HG03066 (cell line): ENCODE results near the gene TOPORS.
A peak's percentile ranks its signal among the peaks of the same experiment; 100 is the strongest.
"Not testable (repeated sequence)": the region's sequence is repeated elsewhere in the genome, so short reads cannot be mapped to it uniquely, and the experiment has no call there.

Source experiments
- ATAC-seq: cut with Tn5 transposase; IDR thresholded peaks from one replicate; pipeline ENCODE4 v1.9.1; 2021; ENCODE audit warnings: low read depth; ENCODE audit not compliant: unreplicated experiment

The TOPORS gene

DNA sequence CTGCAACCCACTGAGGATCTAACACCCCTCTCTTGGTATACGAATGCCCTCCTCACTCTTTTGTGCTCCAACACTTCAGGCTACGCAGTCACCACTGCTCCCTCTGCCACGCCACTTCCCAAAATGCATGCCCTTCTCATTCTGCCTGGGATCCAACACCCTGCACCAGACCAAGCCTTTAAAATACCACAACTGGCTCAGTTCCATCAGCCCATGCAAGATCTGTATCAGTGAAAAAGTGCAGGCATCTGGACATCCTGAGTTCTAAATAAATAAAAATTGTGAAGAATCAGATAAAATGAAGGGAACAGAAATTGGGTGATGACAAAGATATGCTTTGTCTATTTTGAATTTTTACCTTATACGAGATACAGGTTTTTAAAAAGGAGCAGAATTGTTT lies 17.9 kb upstream of the TOPORS start:
- no peak for ATAC-seq

DNA sequence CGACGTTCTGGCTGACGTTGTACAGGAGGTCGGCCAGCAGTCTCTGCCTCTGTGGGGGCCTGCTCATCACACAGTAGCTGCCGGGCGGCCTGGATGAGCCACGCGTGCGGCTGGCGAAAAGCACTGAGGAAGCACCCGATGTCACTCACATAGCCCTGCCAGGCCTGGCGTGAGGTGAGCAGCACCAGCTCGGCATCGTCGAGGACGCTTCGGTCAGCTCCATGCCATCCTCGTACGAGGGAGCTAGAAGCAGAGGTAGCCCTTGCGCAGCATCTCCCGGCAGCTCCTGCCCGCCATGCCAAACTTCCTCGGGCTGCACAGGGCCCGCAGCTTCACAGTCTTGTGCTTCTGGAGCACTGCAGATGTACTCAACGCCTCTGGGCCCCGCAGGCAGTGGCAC lies 14.4 kb upstream of the TOPORS start:
- no peak for ATAC-seq

- no peak for ATAC-seq
Observed at GRCh38 chr9:32565967-32566366, 13.6 kb upstream of the TOPORS start.

DNA sequence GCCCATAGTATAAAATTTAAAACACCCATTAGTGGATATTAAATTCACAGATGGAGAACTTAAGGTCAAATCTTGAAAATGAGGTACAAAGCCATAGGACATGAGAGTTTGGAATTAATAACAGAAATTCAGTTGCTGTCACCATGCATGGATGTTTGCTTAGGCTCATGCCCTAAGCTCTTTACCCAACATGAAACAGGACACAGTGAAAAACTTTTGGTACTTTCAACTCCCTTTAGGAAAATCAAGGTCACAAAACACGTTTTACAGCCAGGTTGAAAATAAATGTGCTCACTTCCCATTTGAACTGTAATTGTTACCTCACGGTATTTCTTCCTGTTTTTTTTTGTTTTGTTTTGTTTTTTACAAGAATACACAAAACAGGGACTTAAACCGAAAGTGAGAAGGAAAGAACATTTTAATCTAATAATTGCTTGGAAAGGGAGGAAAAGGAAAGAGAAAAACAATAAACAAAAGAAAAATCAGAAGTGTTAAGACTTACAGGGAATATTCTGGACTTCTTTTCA lies 6.1 kb upstream of the TOPORS start:
- no peak for ATAC-seq

- no peak for ATAC-seq
Observed at GRCh38 chr9:32554591-32554990, 2.2 kb upstream of the TOPORS start.

- ATAC-seq, result no peak
Observed at GRCh38 chr9:32554107-32554506, 1.7 kb upstream of the TOPORS start.

GRCh38 chr9:32551276-32552051 lies 922 bp downstream of the TOPORS start:
- peak; percentile 10 for ATAC-seq

GRCh38 chr9:32550562-32551275 lies 1.7 kb downstream of the TOPORS start:
- ATAC-seq, result peak; percentile 57

DNA sequence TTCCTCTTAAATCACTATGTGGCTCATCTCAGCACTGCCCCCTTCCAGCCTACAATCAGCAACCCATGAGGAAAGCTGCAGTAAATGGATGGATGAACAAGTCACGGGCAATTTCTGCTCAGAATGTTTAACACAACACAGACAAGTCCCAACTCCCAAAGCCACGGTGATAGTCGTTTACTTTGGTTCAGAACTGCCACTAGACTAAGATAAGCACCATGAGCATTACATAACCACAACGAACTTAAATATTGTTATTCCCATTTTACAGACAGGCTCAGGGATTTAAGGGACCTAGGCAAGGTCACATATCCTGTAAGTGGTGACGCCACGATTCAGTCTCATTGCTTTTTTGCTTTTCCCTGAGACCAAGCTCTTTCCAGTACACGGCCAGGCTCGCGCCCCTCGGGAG lies 2.2 kb downstream of the TOPORS start:
- ATAC-seq, result no peak

GRCh38 chr9:32548213-32548612 lies 4.2 kb downstream of the TOPORS start:
- ATAC-seq, result not testable (repeated sequence)

GRCh38 chr9:32545884-32546283 lies 6.5 kb downstream of the TOPORS start:
- ATAC-seq, result no peak

DNA sequence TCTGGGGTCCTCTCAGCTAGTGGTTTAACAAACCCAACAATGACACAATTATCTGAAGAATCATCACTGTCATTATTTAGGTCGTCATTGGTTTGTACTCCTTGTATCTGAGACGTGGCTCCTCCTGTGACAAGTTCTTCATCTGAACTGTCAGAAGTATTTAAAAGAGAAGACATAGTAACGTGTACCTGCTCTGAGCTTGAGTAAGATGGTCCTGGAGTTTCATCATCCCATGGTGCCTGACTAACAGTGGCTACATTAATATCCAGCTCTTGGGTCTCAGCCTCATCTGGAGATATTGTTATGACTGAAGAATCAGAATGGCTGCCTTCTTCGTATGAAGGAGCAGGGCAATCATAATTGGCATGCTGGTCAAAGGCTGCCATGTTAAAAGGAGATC lies 9.3 kb downstream of the TOPORS start:
- no peak for ATAC-seq

DNA sequence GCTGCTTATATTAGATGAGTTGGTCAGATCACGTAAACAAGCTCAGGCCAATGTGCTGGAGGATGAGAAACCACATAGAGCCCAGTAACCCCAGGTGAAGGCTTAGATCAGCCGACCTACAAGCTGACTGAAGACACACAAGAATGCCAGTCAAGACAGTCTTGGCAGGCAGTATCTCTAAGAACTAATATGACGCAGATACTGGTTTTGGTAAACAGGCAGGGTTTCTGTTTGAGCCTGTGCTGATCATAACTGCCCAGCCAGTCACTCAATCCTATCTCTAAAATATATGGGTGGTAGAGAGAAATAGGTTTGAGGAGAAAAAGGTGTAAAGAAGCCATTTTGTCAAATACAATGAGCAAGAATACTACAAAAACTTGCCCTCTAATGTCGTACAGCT lies 18.6 kb downstream of the TOPORS start:
- no peak for ATAC-seq

- ATAC-seq, result no peak
Observed at GRCh38 chr9:32533336-32533735, 19.1 kb downstream of the TOPORS start.

- no peak for ATAC-seq
Observed at GRCh38 chr9:32526707-32527048, 25.7 kb downstream of the TOPORS start.

DNA sequence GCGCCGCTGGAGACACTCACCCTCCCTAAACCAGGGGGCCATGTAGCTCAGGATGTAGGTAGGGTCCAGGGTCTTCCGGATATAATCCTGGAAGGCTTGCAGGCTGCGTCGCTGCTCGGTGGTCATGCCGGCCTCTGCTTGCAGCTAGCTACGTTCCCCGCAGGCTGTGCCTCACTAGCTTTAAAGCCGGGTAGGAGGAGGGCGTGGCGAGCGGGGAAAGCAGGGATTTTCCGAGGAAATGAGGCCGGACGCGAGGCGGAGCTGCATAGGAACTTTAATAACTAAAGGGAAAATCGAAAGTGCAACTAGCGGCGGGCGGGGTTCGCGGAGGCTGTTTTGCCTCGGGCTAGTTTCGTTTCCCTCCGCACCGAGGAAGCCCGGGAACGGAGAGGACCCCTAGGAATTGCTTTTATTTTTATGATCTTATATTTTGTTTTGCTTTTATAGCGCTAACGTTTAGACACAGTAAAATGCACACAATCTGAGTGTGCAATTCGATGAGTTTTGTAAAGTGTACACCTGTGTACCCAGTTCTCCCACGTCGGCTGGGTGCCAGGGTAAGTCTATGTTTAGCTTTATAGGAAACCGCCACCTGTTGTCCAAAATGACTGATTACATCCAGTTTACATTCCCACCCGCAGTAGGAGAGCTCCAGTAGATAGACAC lies 26.2 kb downstream of the TOPORS start, which contains the start of gene RIGI:
Gene RIGI (minus strand): TSS at position 156 of the 666 bp plus-strand sequence. CDS start 30 bp downstream, at position 126.
- peak; percentile 56 for ATAC-seq

GRCh38 chr9:32525709-32526030 lies 26.7 kb downstream of the TOPORS start:
- ATAC-seq, result peak; percentile 10

DNA sequence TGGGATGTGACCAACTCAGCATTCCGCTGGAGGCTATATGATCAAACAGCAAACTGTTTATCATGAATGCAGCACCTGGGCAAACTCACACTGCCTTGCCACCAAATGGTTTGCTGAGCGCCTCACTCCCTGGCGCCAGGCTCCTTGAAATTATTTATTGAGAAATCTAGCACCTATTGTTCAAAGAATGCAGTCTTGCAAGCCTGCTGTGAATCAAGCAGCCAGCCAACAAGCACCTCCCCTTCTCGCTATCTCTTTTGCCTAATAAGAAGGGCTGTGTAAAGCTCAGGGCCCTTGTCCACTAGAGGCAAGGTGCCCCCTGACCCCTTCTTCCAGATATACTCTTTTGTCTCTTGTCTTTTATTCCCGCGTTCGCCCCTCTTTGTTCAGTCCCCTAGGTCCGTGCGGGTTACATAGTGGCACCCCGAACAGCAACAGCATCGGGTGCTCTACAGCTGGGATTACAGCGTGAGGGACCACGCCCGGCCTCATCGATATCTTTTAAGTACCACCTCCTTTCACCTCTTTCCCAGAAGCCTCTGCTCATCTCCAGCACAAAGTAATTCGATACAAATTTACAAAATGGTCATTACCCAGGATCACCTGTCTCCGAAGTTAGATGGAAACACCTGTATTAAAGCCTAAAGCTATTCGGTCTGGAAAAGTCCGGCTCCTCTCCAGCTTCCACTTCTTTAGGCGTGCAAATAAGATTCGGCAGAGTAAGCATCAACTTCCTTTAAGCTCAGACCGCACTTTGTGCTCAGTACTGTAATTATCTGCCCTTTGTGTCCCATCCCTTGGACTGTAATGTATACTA lies 27.3 kb downstream of the TOPORS start:
- ATAC-seq, result peak; percentile 19

- ATAC-seq, result not testable (repeated sequence)
Observed at GRCh38 chr9:32524558-32524891, 27.9 kb downstream of the TOPORS start.

DNA sequence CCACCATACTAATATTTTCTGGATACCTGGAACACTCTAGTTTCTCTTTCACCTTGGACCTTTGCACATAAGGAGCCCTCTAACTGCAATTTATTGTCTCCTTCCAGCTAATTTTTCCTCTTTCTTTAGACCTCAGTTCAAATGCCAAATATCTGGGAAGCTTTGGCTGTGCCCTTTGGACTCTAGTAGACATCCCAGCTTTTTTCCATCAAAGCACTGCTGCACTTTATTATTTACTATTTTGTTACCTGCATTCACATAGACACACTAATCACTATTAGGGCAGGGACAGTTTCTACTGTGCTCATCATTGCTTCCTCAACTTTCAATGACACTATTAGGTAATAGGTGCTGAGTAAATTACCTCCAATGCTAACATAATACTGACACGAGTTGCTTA lies 28.5 kb downstream of the TOPORS start:
- ATAC-seq, result no peak

- ATAC-seq, result no peak
Observed at GRCh38 chr9:32518276-32518675, 34.1 kb downstream of the TOPORS start.
